Hypothalamus (tissue), 51 donors: ENCODE measurements around the gene PRLHR.
A peak's percentile ranks its signal among the peaks of the same experiment; 100 is the strongest.
"Not testable (repeated sequence)": the region's sequence is repeated elsewhere in the genome, so short reads cannot be mapped to it uniquely, and the experiment has no call there.

ENCODE experiments used
- DNase-seq, 51 donors: peaks; one replicate each; lab custom pipeline; 2025; lab: John Stamatoyannopoulos, UW

PRLHR gene

GRCh38 chr10:118595598-118596425, at the start of gene PRLHR:
TSS of gene PRLHR (minus strand) at chr10:118595648. CDS start at chr10:118595244, 404 bp downstream.
- peak in 22 of 51 donors; percentile 3 to 36 (median 16) for DNase-seq

GRCh38 chr10:118642228-118642627, 46.8 kb upstream of the PRLHR start:
- no peak for DNase-seq

GRCh38 chr10:118638680-118639079, 43.2 kb upstream of the PRLHR start:
- DNase-seq = peak in 1 of 51 donors; percentile 4

GRCh38 chr10:118635674-118636402, 40.4 kb upstream of the PRLHR start:
- DNase-seq = no peak

- no peak for DNase-seq
These were observed 38.3 kb upstream of the PRLHR start for GRCh38 chr10:118633786-118634185.

- no peak for DNase-seq
These were observed 33.8 kb upstream of the PRLHR start for GRCh38 chr10:118629211-118629610.

- no peak for DNase-seq
These were observed 32.9 kb upstream of the PRLHR start for GRCh38 chr10:118628397-118628796.

GRCh38 chr10:118626953-118627352, 31.5 kb upstream of the PRLHR start:
- no peak for DNase-seq

- DNase-seq = no peak
These were observed 30.1 kb upstream of the PRLHR start for GRCh38 chr10:118625504-118625903.

GRCh38 chr10:118624747-118625146, 29.3 kb upstream of the PRLHR start:
- no peak for DNase-seq

- DNase-seq = no peak
These were observed 26.0 kb upstream of the PRLHR start for GRCh38 chr10:118621304-118621942.

GRCh38 chr10:118613863-118614262, 18.4 kb upstream of the PRLHR start:
- DNase-seq = not testable (repeated sequence)

GRCh38 chr10:118610577-118610976, 15.1 kb upstream of the PRLHR start:
- DNase-seq = no peak

- DNase-seq = no peak
These were observed 12.4 kb upstream of the PRLHR start for GRCh38 chr10:118607768-118608354.

- no peak for DNase-seq
These were observed 10.2 kb upstream of the PRLHR start for GRCh38 chr10:118605694-118606093.

GRCh38 chr10:118596426-118597124, 1.1 kb upstream of the PRLHR start:
- no peak for DNase-seq

GRCh38 chr10:118595064-118595420, 406 bp downstream of the PRLHR start:
- DNase-seq = no peak

GRCh38 chr10:118594392-118595063, 920 bp downstream of the PRLHR start:
- DNase-seq = peak in 21 of 51 donors; percentile 4 to 51 (median 18)

GRCh38 chr10:118592675-118593330, 2.6 kb downstream of the PRLHR start:
- no peak for DNase-seq
